GM18520 (cell line): ENCODE measurements around the gene RASSF5.
"Not testable (repeated sequence)": the region's sequence is repeated elsewhere in the genome, so short reads cannot be mapped to it uniquely, and the experiment has no call there.

ENCODE experiments used
- ATAC-seq: cut with Tn5 transposase; IDR thresholded peaks from one replicate; pipeline ENCODE4 v1.9.1; 2021; ENCODE audit not compliant: unreplicated experiment

RASSF5 gene

GRCh38 chr1:206626396-206626795 lies 119.1 kb downstream of the RASSF5 start:
- ATAC-seq, result not testable (repeated sequence)

- ATAC-seq, result no peak
Observed at GRCh38 chr1:206628916-206629315, 121.6 kb downstream of the RASSF5 start.

- ATAC-seq, result no peak
Observed at GRCh38 chr1:206631085-206631509, 123.8 kb downstream of the RASSF5 start.

- ATAC-seq, result no peak
Observed at GRCh38 chr1:206633708-206634121, 126.4 kb downstream of the RASSF5 start.

- ATAC-seq, result no peak
Observed at GRCh38 chr1:206634365-206635079, 127.2 kb downstream of the RASSF5 start.

- peak; percentile 79 for ATAC-seq
Observed at GRCh38 chr1:206635080-206635977, 128.0 kb downstream of the RASSF5 start, which contains the start of gene DYRK3. TSS of gene DYRK3 (plus strand) at chr1:206635536. CDS start at chr1:206635704, 168 bp downstream.

GRCh38 chr1:206635978-206636345 lies 128.6 kb downstream of the RASSF5 start:
- no peak for ATAC-seq

GRCh38 chr1:206636671-206637070 lies 129.3 kb downstream of the RASSF5 start:
- ATAC-seq, result no peak

GRCh38 chr1:206637605-206638004 lies 130.3 kb downstream of the RASSF5 start:
- no peak for ATAC-seq
